Measurements from ENCODE around the gene SLC4A2. TPM values are rescaled to one million over a fixed set of nuclear protein-coding genes. Genes with fewer than 3 reads are reported as not detected.
"Not testable (repeated sequence)": the region's sequence is repeated elsewhere in the genome, so short reads cannot be mapped to it uniquely, and the experiment has no call there.

SLC4A2 gene
- total RNA-seq, 1 donor from 2014 or later = 99.4 TPM

- Mint-ChIP-seq H3K4me3 (ENCODE audit: unreplicated experiment) (peak overlapping the region; percentile 11), H3K36me3 (ENCODE audit: unreplicated experiment) (no peaks in the 10 kb centered on the region), H3K9me3 (ENCODE audit: unreplicated experiment) (peaks cover 18% of the 10 kb centered on the region), H3K27ac (ENCODE audit: unreplicated experiment) (peak overlapping the region; percentile 14), H3K27me3 (ENCODE audit: unreplicated experiment) (peaks cover 14% of the 10 kb centered on the region), H3K4me1 (ENCODE audit: low read depth, unreplicated experiment) (peaks cover 29% of the 10 kb centered on the region)
- DNase-seq = no peak
- no peak for TF ChIP-seq CTCF (IDR thresholded peaks at IDR 0.05; ENCODE audit: partially characterized antibody, unreplicated experiment)
Observed at GRCh38 chr7:151025924-151026671, 33.3 kb upstream of the SLC4A2 start.

DNA sequence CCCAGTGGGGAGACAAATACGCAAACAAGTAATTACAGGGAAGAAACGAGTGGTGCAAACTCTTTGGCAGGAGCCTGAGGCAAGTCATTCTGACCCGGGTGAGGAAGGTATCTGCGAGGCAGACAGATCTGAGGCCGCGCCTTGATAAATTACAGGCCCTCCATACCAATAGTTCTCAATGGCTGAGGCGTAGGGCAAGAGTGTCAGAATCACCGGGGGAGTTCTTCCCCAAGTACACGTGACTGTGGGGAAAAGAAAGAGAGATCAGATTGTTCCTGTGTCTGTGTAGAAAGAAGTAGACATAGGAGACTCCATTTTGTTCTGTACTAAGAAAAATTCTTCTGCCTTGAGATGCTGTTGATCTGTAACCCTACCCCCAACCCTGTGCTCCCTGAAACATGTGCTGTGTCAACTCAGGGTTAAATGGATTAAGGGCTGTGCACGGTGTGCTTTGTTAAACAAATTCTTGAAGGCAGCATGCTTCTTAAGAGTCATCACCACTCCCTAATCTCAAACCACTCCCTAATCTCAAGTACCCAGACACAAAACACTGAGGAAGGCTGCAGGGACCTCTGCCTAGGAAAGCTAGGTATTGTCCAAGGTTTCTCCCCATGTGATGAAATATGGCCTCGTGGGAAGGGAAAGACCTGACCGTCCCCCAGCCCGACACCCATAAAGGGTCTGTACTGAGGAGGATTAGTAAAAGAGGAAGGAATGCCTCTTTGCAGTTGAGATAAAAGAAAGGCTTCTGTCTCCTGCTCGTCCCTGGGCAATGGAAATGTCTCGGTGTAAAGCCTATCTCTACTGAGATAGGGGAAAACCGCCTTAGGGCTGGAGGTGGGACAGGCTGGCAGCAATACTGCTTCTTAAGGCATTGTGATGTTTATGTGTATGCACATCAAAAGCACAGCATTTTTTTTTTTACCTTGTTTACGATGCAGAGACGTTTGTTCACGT lies 32.3 kb upstream of the SLC4A2 start:
- Mint-ChIP-seq H3K9me3 (ENCODE audit: unreplicated experiment) (peaks cover 20% of the 10 kb centered on the region), H3K4me3 (ENCODE audit: unreplicated experiment) (peak overlapping the region; percentile 93), H3K27me3 (ENCODE audit: unreplicated experiment) (peaks cover 20% of the 10 kb centered on the region), H3K4me1 (ENCODE audit: low read depth, unreplicated experiment) (peaks cover 27% of the 10 kb centered on the region), H3K27ac (ENCODE audit: unreplicated experiment) (peak overlapping the region; percentile 97)
- H3K36me3 Mint-ChIP-seq (ENCODE audit: unreplicated experiment); DNase-seq: not testable (repeated sequence)

DNA sequence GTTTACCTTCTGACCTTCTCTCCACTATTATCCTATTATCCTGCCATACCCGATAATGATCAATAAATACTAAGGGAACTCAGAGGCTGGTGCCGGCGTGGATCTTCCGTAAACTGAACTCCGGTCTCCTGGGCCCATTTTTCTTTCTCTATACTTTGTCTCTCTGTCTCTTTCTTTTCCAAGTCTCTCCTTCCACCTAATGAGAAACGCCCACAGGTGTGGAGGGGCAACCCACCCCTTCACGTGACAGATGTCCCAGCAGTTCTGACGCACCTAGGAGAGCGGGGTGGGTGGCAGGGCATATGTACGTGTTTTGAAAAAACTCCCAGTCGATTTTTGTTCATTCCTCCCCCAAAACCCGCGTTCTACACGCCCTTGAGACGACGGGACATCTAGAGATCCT lies 31.7 kb upstream of the SLC4A2 start:
- Mint-ChIP-seq H3K4me1 (ENCODE audit: low read depth, unreplicated experiment) (peaks cover 26% of the 10 kb centered on the region), H3K9me3 (ENCODE audit: unreplicated experiment) (peaks cover 19% of the 10 kb centered on the region), H3K27me3 (ENCODE audit: unreplicated experiment) (peaks cover 20% of the 10 kb centered on the region), H3K4me3 (ENCODE audit: unreplicated experiment) (peak overlapping the region; percentile 93), H3K27ac (ENCODE audit: unreplicated experiment) (peak overlapping the region; percentile 97)
- DNase-seq; H3K36me3 Mint-ChIP-seq (ENCODE audit: unreplicated experiment): not testable (repeated sequence)

DNA sequence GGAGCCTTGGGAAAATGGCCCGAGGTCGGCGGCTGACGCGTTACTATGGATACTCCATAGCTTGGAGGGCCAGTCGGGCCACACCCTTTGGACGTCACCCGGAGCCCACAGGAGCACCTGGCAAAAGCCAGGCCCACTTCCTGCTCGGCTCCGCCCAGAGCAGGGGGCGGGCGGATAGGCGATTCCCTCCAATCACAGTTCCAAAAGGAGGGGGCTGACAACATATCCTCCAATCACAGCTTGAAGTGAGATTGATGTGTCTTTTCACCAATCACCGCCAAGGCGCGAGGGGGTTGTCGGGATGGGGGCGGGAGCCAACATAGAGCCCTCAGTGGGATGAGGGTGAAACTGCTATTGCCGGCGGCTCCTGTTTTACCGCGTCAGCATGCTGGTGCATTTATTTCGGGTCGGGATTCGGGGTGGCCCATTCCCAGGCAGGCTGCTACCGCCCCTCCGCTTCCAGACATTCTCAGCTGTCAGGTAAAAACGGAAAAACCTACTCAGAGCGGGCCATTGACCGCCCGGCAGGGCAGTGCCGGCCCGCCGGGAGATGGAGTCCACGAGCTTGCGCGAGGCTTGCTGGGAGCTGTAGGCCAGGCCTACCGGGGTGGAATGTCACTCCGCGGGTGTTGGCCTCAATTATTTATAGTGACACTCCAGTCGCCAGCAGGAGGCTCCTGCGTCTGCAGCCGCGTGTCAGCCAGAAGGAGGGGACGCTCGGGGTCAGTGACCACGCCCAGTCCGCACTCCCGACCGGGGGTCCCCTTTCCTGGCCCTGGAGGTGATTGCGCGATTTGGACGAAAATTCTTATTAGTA lies 31.1 kb upstream of the SLC4A2 start, which contains the start of gene ABCB8:
Gene ABCB8 (plus strand): TSS at position 320 of the 817 bp plus-strand sequence. CDS start 66 bp downstream, at position 386.
- Mint-ChIP-seq H3K36me3 (ENCODE audit: unreplicated experiment) (no peaks in the 10 kb centered on the region), H3K4me1 (ENCODE audit: low read depth, unreplicated experiment) (peaks cover 21% of the 10 kb centered on the region), H3K4me3 (ENCODE audit: unreplicated experiment) (peak within 1 kb of the TSS; percentile 93), H3K27ac (ENCODE audit: unreplicated experiment) (peak within 1 kb of the TSS; percentile 97), H3K27me3 (ENCODE audit: unreplicated experiment) (peaks cover 15% of the 10 kb centered on the region), H3K9me3 (ENCODE audit: unreplicated experiment) (peaks cover 13% of the 10 kb centered on the region)
- TF ChIP-seq CTCF (IDR thresholded peaks at IDR 0.05; ENCODE audit: partially characterized antibody, unreplicated experiment) = no peak
- DNase-seq = peak; percentile 95

- no peak for TF ChIP-seq CTCF (IDR thresholded peaks at IDR 0.05; ENCODE audit: partially characterized antibody, unreplicated experiment)
- Mint-ChIP-seq H3K27me3 (ENCODE audit: unreplicated experiment) (peaks cover 15% of the 10 kb centered on the region), H3K36me3 (ENCODE audit: unreplicated experiment) (no peaks in the 10 kb centered on the region), H3K4me1 (ENCODE audit: low read depth, unreplicated experiment) (peaks cover 19% of the 10 kb centered on the region), H3K4me3 (ENCODE audit: unreplicated experiment) (peak overlapping the region; percentile 93), H3K9me3 (ENCODE audit: unreplicated experiment) (peaks cover 12% of the 10 kb centered on the region), H3K27ac (ENCODE audit: unreplicated experiment) (peak overlapping the region; percentile 97)
- no peak for DNase-seq
Observed at GRCh38 chr7:151028948-151029501, 30.4 kb upstream of the SLC4A2 start.

All from glutamatergic neuron (in vitro differentiated cells).